GM21360 (cell line): ENCODE data around the gene TMIE.

Source experiments
- ATAC-seq: cut with Tn5 transposase; IDR thresholded peaks from one replicate; pipeline ENCODE4 v1.9.1; 2021; ENCODE audit warnings: mild to moderate bottlenecking, moderate library complexity; ENCODE audit not compliant: unreplicated experiment

The TMIE gene

GRCh38 chr3:46755646-46756045, 54.5 kb downstream of the TMIE start:
- ATAC-seq = no peak

GRCh38 chr3:46756642-46757041, 55.5 kb downstream of the TMIE start:
- ATAC-seq = no peak

- ATAC-seq = no peak
Observed at GRCh38 chr3:46759239-46760167, 58.3 kb downstream of the TMIE start.
